Uterus (tissue), 2 donors: ENCODE data around the gene GLB1L.

ENCODE experiments used
- POLR2A ChIP-seq, 2 donors: fragments of 450-650 bp; IDR thresholded peaks; one replicate each; pipeline ENCODE4 v1.6.1; 2016; ENCODE audit warnings: antibody characterized with exemption in 2 of 2, mild to moderate bottlenecking in 1 of 2, moderate library complexity in 1 of 2
- TF ChIP-seq, protein P1 (sequence below), 4 experiments: fragments of 200-600 bp in 2 of 4; fragments of 450-650 bp in 2 of 4; sonication (generic) in 2 of 4; IDR thresholded peaks; one replicate each; pipeline ENCODE4 v1.5.1; 2016 to 2019; ENCODE audit warnings: antibody characterized with exemption in 4 of 4, mild to moderate bottlenecking in 2 of 4, moderate library complexity in 1 of 4

DNA sequence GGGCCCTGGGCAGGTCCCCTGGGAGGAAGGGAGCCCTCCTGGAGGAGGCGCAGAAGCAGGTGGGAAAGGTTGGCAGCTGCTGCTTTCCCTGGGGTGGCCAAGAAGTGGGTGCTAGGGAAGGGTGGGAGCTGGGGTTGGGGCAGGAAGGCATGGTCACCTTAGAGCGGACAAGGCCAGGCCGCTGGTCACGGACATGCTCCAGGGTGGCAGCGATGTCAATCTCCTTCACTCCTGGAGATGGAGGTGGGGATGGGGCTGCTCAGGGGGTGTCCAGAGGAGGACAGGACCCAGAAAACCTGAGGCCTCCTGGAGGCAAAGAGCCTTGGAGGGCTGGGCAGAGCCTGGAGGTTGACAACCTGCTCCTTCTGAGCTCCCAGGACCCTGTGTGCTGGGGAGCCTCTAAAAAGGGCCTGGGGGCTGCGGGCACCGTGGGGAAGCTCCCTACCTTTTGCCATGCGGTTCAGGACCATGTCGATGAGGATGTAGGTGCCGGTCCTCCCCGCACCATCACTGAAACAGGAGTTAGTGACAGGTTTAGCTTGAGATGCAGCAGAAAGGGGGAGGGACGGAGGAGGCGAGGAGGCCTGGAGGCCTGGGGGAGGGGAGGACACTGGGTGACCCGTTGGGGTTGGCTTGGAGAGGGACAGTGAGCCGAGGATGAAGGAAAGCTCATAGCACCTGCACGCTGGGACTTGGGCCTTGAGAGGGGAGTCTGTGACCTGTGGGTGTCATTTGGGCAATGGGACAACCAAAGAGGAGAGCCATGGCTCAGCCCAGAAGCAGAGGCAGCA lies 45.3 kb upstream of the GLB1L start:
- TF ChIP-seq POLR2A (IDR thresholded peaks at IDR 0.05), result no peak
- TF ChIP-seq, protein P1, sequence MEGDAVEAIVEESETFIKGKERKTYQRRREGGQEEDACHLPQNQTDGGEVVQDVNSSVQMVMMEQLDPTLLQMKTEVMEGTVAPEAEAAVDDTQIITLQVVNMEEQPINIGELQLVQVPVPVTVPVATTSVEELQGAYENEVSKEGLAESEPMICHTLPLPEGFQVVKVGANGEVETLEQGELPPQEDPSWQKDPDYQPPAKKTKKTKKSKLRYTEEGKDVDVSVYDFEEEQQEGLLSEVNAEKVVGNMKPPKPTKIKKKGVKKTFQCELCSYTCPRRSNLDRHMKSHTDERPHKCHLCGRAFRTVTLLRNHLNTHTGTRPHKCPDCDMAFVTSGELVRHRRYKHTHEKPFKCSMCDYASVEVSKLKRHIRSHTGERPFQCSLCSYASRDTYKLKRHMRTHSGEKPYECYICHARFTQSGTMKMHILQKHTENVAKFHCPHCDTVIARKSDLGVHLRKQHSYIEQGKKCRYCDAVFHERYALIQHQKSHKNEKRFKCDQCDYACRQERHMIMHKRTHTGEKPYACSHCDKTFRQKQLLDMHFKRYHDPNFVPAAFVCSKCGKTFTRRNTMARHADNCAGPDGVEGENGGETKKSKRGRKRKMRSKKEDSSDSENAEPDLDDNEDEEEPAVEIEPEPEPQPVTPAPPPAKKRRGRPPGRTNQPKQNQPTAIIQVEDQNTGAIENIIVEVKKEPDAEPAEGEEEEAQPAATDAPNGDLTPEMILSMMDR (IDR thresholded peaks at IDR 0.05), result no peak
